CD4-positive, alpha-beta T cell treated with Interferon gamma for 1 hour (primary cell): ENCODE measurements around the gene DUSP22.

Experiments used
- DNase-seq: peaks from one replicate; pipeline ENCODE4 v3.0.0-alpha.2; 2020

Gene DUSP22

GRCh38 chr6:381742-382461 is 89.6 kb downstream of the DUSP22 start:
- no peak for DNase-seq

- no peak for DNase-seq
These were observed 90.9 kb downstream of the DUSP22 start for GRCh38 chr6:382883-383810.

DNA sequence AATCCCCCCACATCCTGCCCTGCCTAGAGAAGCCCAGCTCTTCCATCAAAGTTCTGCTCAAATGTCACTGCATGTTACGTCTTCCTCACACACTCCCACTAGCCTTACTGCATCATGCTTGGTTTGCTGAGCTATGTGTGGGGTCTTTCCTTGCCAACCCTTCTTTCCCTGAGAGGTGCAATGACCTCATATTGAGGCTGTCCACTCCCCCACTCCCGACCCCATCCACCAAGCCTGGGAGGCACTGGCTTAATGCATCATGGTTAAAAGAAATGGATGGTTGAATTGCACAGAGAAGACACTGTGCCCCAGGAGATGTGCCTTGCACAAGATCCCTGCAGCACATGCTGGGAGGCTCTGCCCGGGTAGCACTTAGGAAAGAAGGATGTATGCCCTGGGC is 91.6 kb downstream of the DUSP22 start:
- DNase-seq, result no peak

DNA sequence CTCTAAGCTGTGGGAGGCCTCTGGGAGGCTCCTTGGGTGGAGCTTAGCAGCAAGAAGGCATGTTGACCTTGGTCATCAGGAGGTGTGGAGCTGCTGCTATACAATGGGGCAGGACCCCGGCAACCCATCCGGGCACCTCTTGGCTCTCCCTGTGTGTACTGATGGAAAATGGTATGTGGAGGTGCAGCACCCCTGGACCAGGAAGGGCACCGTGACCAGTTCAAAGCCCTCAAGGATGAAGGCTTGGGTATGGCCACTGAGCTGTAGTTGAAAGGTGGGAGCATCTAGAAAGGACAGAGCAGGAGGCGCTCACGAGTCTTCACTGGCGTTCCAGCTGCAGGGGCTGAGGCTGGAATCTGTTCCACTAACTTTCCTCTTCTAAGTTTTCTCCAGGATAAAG is 92.6 kb downstream of the DUSP22 start:
- no peak for DNase-seq

DNA sequence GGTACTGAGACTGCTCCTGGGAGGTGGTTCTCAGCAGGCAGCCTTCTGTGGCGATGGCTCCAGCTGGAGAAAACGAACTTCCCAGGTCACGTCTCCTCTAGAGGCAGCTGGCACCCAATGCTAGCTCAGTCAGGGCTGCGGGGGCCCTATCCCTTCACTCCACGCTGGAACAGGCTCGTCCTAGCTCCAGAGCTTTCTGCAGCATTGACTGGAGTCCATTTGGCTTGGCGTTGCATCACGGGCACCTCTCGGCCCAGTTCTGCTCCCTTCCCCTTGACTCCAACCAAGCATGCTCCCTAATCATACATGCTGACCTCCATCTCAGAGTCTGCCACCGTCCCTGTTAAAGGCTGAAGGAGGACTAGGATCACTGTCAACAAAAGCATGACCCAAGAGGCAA is 93.3 kb downstream of the DUSP22 start:
- no peak for DNase-seq

- no peak for DNase-seq
These were observed 94.5 kb downstream of the DUSP22 start for GRCh38 chr6:386688-387266.

GRCh38 chr6:387293-387741 is 95.0 kb downstream of the DUSP22 start:
- no peak for DNase-seq

- peak; percentile 36 for DNase-seq
These were observed 96.1 kb downstream of the DUSP22 start for GRCh38 chr6:388202-388903.

DNA sequence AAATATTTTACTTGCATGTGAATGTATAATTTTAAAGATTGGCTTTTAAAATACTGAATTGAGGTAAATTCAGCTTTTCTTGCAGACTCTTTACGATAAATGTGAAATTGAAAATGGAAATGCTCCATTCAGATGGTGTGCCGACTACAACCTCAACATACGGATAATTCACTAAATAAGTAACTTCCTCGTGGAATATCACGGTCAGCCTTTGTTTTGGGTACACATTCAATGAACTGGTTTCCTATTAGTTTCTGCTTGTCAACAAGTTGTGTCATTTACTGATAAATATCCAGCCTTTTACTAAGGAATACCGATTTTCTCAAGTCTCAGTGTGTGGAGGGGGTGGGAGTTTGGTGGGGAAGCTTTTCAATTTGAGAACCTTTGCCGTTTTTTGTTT is 96.9 kb downstream of the DUSP22 start:
- no peak for DNase-seq

- no peak for DNase-seq
These were observed 97.3 kb downstream of the DUSP22 start for GRCh38 chr6:389622-390021.

- peak; percentile 28 for DNase-seq
These were observed 98.7 kb downstream of the DUSP22 start for GRCh38 chr6:390914-391558.

GRCh38 chr6:391559-392440 is 99.5 kb downstream of the DUSP22 start, which contains the start of gene IRF4:
IRF4 (plus strand) TSS chr6:391752; CDS start chr6:393153, 1,401 bp downstream.
- peak; percentile 62 for DNase-seq

- no peak for DNase-seq
These were observed 100.4 kb downstream of the DUSP22 start for GRCh38 chr6:392441-393390.

- DNase-seq, result no peak
These were observed 101.3 kb downstream of the DUSP22 start for GRCh38 chr6:393391-394221.

GRCh38 chr6:394641-395289 is 102.5 kb downstream of the DUSP22 start:
- no peak for DNase-seq

DNA sequence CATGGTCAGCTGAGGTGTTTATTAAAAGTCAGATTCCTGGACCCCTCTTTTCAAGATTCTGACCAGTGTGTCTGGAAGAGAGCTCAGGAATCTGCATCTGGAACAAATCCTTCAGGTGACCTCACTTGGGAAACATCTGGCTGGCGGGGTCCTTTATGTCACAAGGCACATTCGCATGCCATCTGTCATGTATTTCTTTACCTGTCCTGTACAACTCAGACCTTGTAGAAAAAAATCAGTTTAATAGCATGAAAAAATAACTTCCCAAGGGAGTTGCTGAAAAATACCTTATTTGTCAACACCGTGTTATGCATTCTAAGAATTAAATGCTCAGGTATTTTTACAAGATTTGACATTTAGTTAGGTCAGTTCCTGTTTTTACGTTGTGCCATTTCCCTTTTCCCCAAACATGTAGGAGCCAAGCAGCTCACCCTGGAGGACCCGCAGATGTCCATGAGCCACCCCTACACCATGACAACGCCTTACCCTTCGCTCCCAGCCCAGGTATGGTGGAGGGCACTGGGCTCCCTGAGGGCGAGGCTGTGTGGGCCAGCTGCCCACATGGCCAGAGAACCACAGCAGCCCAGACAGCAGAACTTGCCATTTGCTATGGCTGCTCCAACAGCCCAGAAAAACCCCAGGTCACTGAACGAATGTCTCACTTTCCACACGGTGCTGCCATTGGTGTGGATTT is 103.3 kb downstream of the DUSP22 start:
- no peak for DNase-seq

DNA sequence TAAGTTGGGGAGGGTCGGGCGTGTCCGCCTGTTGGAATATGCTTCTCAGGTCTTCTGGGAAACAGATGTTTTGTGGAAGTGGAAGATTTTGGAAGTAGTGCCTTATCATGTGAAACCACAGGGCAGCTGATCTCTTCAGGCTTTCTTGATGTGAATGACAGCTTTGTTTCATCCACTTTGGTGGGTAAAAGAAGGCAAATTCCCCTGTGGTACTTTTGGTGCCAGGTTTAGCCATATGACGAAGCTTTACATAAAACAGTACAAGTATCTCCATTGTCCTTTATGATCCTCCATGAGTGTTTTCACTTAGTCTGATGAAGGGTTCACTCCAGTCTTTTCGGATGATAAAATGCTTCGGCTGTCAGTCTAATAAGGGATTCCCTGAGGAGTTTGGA is 103.8 kb downstream of the DUSP22 start:
- no peak for DNase-seq

GRCh38 chr6:397056-397455 is 104.8 kb downstream of the DUSP22 start:
- DNase-seq, result no peak
